ACHN (cell line): ENCODE results near the gene FGFR4.

Source experiments
- DNase-seq: peaks from one replicate; pipeline ENCODE4 v3.0.0-alpha.2; 2015
- in situ Hi-C: cut with HindIII; loops from 2 replicates; pipeline ENCODE4 v1.10.0; 2017; ENCODE audit warnings: low sequenced_read_pairs, low pct_ligation_motif_present, low pct_unique_long_range_greater_than_20kb

Gene FGFR4

DNA sequence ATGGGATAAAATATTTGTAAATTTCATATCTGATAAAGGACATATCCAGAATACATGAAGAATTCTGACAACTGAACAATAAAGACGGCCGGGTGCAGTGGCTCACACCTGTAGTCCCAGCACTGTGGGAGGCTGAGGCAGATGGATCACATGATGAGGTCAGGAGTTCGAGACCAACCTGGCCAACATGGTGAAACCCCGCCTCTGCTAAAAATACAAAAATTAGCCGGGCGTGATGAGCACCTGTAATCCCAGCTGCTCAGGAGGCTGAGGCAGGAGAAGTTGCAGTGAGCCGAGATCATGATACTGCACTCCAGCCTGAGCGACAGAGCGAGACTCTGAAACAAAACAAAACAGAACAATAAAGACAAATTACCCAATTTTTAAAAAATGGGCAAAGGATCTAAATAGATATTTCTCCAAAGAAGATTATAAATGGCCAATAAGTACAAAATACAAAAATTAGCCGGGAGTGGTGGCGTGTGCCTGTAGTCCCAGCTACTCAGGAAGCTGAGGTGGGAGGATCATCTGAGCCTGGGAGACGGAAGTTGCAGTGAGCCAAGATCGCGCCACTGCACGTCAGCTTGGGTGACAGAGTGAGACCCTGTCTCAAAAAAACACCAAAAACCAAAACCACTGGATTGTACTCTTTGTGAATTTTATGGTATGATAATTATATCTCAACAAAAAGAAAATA is 37.2 kb downstream of the FGFR4 start:
- in situ Hi-C loops, result no loop called here
- no peak for DNase-seq

DNA sequence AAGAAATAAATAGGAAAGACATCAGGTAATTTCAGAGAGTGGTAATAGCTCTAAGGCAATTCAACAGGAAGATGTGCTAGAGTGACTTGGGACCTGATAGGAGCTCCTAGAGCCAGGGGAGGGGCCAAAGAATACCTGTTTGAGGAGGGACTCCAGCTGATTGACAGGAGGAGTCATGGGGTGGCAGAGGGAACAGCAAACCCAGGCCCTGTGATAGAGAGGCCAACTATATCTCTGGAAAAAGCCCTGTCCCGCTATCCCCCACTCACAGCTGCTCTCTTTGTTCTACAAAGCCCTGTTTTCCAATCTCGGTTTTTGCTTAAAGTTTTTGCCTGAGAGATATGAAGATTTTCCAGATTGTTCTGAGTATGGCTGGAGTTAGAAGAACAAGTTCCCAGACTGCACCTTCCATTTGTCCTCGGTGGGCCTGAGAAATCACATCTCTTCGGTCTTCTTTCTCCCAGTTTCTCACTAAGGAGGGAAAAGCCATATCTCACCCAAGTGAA is 37.8 kb downstream of the FGFR4 start:
- in situ Hi-C loops, result no loop called here
- no peak for DNase-seq

DNA sequence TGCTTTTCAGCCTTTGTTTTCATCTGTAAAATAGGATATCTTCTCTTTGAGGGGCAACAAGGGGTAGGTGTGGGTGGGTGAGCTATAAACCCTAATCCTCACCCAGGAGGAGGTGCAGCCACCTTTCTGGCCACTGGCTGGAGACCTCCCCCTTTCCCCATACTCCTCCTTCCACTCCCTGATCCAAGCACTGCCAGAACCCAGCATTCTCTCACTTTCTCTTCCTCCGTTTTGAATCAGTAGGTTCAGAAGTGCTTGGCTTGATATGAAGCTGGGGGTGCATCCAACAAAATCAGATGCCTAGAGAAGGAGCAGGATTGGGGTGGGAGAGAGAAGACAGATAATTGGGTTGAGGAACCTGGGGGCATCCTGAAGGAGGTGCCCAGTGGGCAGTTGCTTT is 40.1 kb downstream of the FGFR4 start:
- no peak for DNase-seq
- in situ Hi-C loops, result no loop called here

DNA sequence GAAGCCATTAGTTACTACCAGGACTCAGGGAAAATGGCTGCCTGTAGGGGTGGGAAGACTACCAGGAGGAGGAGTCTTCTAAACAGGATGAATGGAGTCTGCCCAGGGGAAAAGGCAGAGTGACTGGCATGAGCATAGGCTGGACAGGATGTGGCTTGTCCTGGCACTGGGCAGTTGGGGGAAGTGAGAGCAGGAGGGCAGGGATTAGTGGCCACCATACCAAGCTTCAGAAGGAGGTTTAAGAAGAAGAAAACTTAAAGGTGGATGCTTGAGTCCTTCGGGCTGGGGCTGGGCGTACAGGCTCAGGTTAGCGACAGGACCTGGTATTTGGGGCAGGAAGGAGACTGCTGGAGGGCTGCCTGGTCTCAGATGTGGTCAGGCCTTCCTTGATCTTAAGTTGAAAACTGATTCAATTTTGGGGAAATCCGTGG is 41.9 kb downstream of the FGFR4 start:
- in situ Hi-C loops, result no loop called here
- peak; percentile 15 for DNase-seq

GRCh38 chr5:177130211-177131018 is 43.7 kb downstream of the FGFR4 start:
- DNase-seq, result no peak
- in situ Hi-C loops, result no loop called here

DNA sequence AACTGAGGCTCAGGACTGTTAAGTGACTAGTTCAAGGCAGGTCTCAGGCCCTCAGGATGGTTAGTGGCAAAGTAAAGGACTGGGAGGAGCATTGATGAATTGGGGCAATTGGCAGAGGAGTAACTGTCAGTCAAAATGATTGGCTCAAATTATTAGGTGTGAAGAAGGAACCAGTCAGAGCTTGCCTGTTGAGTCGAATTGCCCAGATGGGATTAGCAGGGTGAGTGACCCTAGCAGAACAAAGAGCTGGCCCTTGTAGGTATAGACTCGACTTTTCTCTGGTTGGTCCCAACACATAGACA is 44.3 kb downstream of the FGFR4 start:
- in situ Hi-C loops, result no loop called here
- DNase-seq, result no peak

- DNase-seq, result no peak
- in situ Hi-C loops, result no loop called here
Measured at GRCh38 chr5:177131352-177132135, 44.8 kb downstream of the FGFR4 start.

- no peak for DNase-seq
- in situ Hi-C loops, result no loop called here
Measured at GRCh38 chr5:177132136-177133095, 45.7 kb downstream of the FGFR4 start.

- DNase-seq, result peak; percentile 57
- in situ Hi-C loops, result no loop called here
Measured at GRCh38 chr5:177133096-177133852, 46.6 kb downstream of the FGFR4 start, which contains the start of gene NSD1. Gene NSD1, plus strand, starts transcription at chr5:177133773. Its CDS starts 1,331 bp downstream, at chr5:177135104.

DNA sequence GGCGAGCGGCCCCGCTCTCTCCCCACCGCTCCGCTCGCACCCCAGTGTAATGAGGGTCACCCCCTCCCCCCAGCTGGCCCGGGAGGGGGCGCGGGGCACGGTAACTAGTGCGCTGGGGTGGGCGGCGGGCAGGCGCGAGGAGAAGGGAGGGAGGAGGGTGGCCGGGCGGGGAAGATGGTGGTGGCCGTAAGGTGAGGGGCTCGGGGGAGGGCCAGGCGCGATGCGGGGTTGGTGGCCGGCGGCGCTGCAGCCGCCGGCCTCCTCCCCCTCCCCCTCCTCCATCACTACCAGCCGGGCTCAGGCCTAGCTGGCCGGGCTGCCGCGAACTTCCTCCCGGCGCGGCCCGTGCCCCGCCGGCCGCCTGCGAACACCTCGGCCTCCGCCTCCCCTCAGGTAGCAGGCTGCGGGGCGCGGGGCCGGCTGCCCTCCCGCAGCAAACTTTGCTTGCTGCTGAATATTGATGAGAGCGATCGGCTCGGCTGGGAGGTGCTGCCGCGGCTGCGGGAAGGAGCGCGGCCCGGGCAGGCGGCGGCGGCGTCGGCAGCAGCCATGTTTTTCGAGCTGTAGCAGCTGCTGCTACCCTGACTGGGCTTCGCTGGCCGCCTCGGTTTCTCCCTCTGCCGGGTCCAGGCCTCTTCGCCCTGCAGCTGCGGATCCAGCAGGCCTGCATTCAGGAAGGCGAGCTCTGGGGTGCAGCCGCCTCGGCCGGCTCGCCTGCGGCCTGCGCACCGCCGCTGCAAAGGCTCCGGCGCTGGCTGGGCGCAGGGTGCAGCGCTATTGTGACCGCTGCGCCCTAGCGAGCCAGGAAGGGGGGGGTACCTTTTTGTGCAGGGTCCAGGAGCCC is 47.4 kb downstream of the FGFR4 start:
- peak; percentile 44 for DNase-seq
- in situ Hi-C loops, result no loop called here

DNA sequence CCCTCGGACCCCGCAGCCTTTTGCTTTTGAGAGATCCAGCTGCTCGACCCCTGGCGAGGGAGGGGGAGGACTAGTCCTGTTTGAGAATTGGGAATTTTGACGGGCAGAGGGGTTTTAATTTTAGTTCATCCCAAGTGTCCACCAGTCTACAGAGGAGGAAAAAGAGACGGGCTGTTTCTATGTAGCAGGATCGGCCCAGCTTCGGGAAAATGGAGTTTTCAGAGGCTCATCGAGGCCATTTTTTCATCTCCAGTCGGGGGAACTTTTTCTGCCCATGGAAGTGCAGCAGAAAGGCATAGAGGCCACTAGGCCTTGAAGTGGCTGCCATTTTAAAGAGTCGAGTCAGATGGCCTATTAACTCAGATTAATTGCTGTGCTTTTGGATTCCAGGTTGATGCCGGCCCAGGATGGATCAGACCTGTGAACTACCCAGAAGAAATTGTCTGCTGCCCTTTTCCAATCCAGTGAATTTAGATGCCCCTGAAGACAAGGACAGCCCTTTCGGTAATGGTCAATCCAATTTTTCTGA is 48.0 kb downstream of the FGFR4 start:
- in situ Hi-C loops, result no loop called here
- DNase-seq, result no peak

DNA sequence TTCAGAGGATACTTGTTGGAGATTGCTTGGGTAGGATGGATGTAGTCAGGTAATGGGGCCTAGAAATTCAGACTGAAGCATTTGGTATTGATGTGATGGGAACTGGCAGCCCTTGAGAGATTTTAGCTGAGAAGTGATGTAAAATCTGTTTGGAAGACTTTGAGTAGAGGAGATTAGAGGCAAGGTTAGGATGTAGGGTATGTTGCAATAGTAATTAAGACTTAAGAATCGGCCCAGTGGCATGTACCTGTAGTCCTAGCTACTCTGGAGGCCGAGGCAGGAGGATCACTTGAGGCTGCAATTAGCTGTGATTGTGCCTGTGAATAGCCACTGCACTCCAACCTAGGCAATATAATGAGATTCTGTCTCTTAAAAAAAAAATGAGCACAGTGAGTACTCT is 53.6 kb downstream of the FGFR4 start:
- DNase-seq, result no peak
- in situ Hi-C loops, result no loop called here

- in situ Hi-C loops, result no loop called here
- DNase-seq, result no peak
Measured at GRCh38 chr5:177141496-177141895, 54.8 kb downstream of the FGFR4 start.

- in situ Hi-C loops, result no loop called here
- no peak for DNase-seq
Measured at GRCh38 chr5:177142098-177142611, 55.4 kb downstream of the FGFR4 start.

GRCh38 chr5:177142778-177143177 is 56.1 kb downstream of the FGFR4 start:
- in situ Hi-C loops, result no loop called here
- no peak for DNase-seq

GRCh38 chr5:177146891-177147638 is 60.4 kb downstream of the FGFR4 start:
- no peak for DNase-seq
- in situ Hi-C loops, result no loop called here
